SU-DHL-6 (cell line): ENCODE data around the gene AJM1.
"Not testable (repeated sequence)": the region's sequence is repeated elsewhere in the genome, so short reads cannot be mapped to it uniquely, and the experiment has no call there.

Source experiments
- H2AFZ ChIP-seq: fragments of 200-600 bp; sonication (generic); 2 replicates; pipeline ENCODE4 v1.6.1; 2014; ENCODE audit warnings: low read depth, mild to moderate bottlenecking, moderate library complexity, mixed read lengths, antibody characterized with exemption, low read length; ENCODE audit not compliant: severe bottlenecking
- H3F3A ChIP-seq: fragments of 200-600 bp; shearing (Covaris generic); 2 replicates; pipeline ENCODE4 v1.6.0; 2016; ENCODE audit warnings: antibody characterized with exemption, mild to moderate bottlenecking; ENCODE audit not compliant: insufficient read depth
- H3K27ac ChIP-seq: fragments of 200-600 bp; sonication (generic); 2 replicates; pipeline ENCODE4 v1.5.1; 2016; ENCODE audit warnings: low read depth, mild to moderate bottlenecking, low read length, moderate library complexity, mixed read lengths
- H3K27me3 ChIP-seq: fragments of 200-600 bp; sonication (generic), shearing (Covaris generic); 2 replicates; pipeline ENCODE4 v1.6.0; 2014; ENCODE audit warnings: mild to moderate bottlenecking, low read length
- H3K36me3 ChIP-seq: fragments of 200-600 bp; sonication (generic); 2 replicates; pipeline ENCODE4 v1.6.1; 2014; ENCODE audit warnings: mild to moderate bottlenecking, low read length, mixed read lengths
- H3K4me2 ChIP-seq: fragments of 300-600, 200-600 bp; shearing (Covaris generic), sonication (generic); 2 replicates; pipeline ENCODE4 v1.6.0; 2014; ENCODE audit warnings: low read length, low read depth, mild to moderate bottlenecking; ENCODE audit not compliant: poor library complexity, severe bottlenecking
- H3K4me3 ChIP-seq: fragments of 200-600 bp; sonication (generic); 2 replicates; pipeline ENCODE4 v1.5.1; 2014; ENCODE audit warnings: antibody characterized with exemption, low read length, mild to moderate bottlenecking, mixed read lengths; ENCODE audit not compliant: insufficient read depth, poor library complexity, severe bottlenecking
- H3K79me2 ChIP-seq: fragments of 200-600 bp; sonication (generic); 2 replicates; pipeline ENCODE4 v1.6.1; 2014; ENCODE audit warnings: mild to moderate bottlenecking, low read length, moderate library complexity; ENCODE audit not compliant: insufficient read depth
- H3K9ac ChIP-seq: fragments of 200-600 bp; sonication (generic); 2 replicates; pipeline ENCODE4 v1.7.0; 2014; ENCODE audit warnings: mild to moderate bottlenecking, low read length
- H3K9me2 ChIP-seq: fragments of 200-600 bp; sonication (generic); replicated peaks from 2 replicates; pipeline ENCODE4 v1.6.1; 2014; ENCODE audit warnings: low read length; ENCODE audit not compliant: insufficient read depth
- H3K9me3 ChIP-seq: fragments of 200-600 bp; sonication (generic); 2 replicates; pipeline ENCODE4 v1.6.1; 2014; ENCODE audit warnings: low read length, mixed read lengths; ENCODE audit not compliant: insufficient read depth
- H4K20me1 ChIP-seq: fragments of 200-600 bp; sonication (generic); 2 replicates; pipeline ENCODE4 v1.6.1; 2014; ENCODE audit warnings: low read depth, mild to moderate bottlenecking, antibody characterized with exemption, low read length, moderate library complexity, mixed read lengths
- CTCF ChIP-seq: fragments of 200-600 bp; sonication (generic); IDR thresholded peaks from one replicate; pipeline ENCODE4 v1.5.1; 2017; ENCODE audit warnings: antibody characterized with exemption, mild to moderate bottlenecking, low read length, moderate library complexity; ENCODE audit not compliant: insufficient read depth, poor library complexity, severe bottlenecking
- EZH2phosphoT487 ChIP-seq: fragments of 200-600 bp; sonication (generic), shearing (Covaris generic); conservative IDR thresholded peaks from 2 replicates; pipeline ENCODE4 v1.6.1; 2018; ENCODE audit warnings: mild to moderate bottlenecking, antibody characterized with exemption, low read length, moderate library complexity, mixed read lengths

AJM1 gene

GRCh38 chr9:136880651-136881050 lies 38.4 kb downstream of the AJM1 start:
- no peaks in the 10 kb centered on the region for H4K20me1 ChIP-seq
- no peak for TF ChIP-seq CTCF
- no peak for TF ChIP-seq EZH2phosphoT487
- no peak overlapping the region for H3K4me3 ChIP-seq
- H3K4me2 ChIP-seq = no peak overlapping the region
- no peak overlapping the region for H3K9ac ChIP-seq
- no peak overlapping the region for H2AFZ ChIP-seq
- no peak overlapping the region for H3K27ac ChIP-seq
- no peaks in the 10 kb centered on the region for H3K9me2 ChIP-seq
- no peaks in the 10 kb centered on the region for H3K27me3 ChIP-seq
- no peaks in the 10 kb centered on the region for H3F3A ChIP-seq
- H3K79me2 ChIP-seq = no peaks in the 10 kb centered on the region
- H3K9me3 ChIP-seq = no peaks in the 10 kb centered on the region
- no peaks in the 10 kb centered on the region for H3K36me3 ChIP-seq

- no peaks in the 10 kb centered on the region for H4K20me1 ChIP-seq
- no peaks in the 10 kb centered on the region for H3K27me3 ChIP-seq
- peaks cover under 1% of the 10 kb centered on the region; the same call in 1 of the 2 replicates for H3K79me2 ChIP-seq
- H2AFZ ChIP-seq = no peak overlapping the region
- no peaks in the 10 kb centered on the region for H3F3A ChIP-seq
- no peak overlapping the region for H3K4me3 ChIP-seq
- H3K27ac ChIP-seq = no peak overlapping the region
- no peaks in the 10 kb centered on the region for H3K9me2 ChIP-seq
- no peak overlapping the region for H3K4me2 ChIP-seq
- no peaks in the 10 kb centered on the region for H3K9me3 ChIP-seq
- no peak overlapping the region for H3K9ac ChIP-seq
- TF ChIP-seq CTCF = no peak
- no peak for TF ChIP-seq EZH2phosphoT487
- no peaks in the 10 kb centered on the region for H3K36me3 ChIP-seq
Measured at GRCh38 chr9:136881691-136882108, 39.4 kb downstream of the AJM1 start.

- H3K27ac ChIP-seq = no peak overlapping the region
- no peaks in the 10 kb centered on the region for H4K20me1 ChIP-seq
- H3F3A ChIP-seq = no peaks in the 10 kb centered on the region
- no peak overlapping the region for H3K4me2 ChIP-seq
- H3K9ac ChIP-seq = no peak overlapping the region
- H3K9me3 ChIP-seq = no peaks in the 10 kb centered on the region
- peaks cover 7% of the 10 kb centered on the region for H3K79me2 ChIP-seq
- no peak for TF ChIP-seq EZH2phosphoT487
- no peak for TF ChIP-seq CTCF
- no peaks in the 10 kb centered on the region for H3K9me2 ChIP-seq
- no peaks in the 10 kb centered on the region for H3K36me3 ChIP-seq
- no peaks in the 10 kb centered on the region for H3K27me3 ChIP-seq
- no peak overlapping the region for H3K4me3 ChIP-seq
- no peak overlapping the region for H2AFZ ChIP-seq
Measured at GRCh38 chr9:136882109-136882946, 40.0 kb downstream of the AJM1 start.

GRCh38 chr9:136882947-136883283 lies 40.6 kb downstream of the AJM1 start:
- H3F3A ChIP-seq, H3K27me3 ChIP-seq, H3K9me2 ChIP-seq, H3K4me2 ChIP-seq, H3K9ac ChIP-seq, H2AFZ ChIP-seq, H3K4me3 ChIP-seq, H4K20me1 ChIP-seq, H3K9me3 ChIP-seq, H3K36me3 ChIP-seq, H3K27ac ChIP-seq: not testable (repeated sequence)
- H3K79me2 ChIP-seq = peaks cover 13% of the 10 kb centered on the region

- not testable (repeated sequence) for H3K27me3 ChIP-seq, H3K27ac ChIP-seq, H3K9me2 ChIP-seq, H3K9ac ChIP-seq, H4K20me1 ChIP-seq, H2AFZ ChIP-seq, H3K36me3 ChIP-seq, H3K9me3 ChIP-seq, H3K4me3 ChIP-seq, H3F3A ChIP-seq, H3K4me2 ChIP-seq
- peaks cover 20% of the 10 kb centered on the region for H3K79me2 ChIP-seq
Measured at GRCh38 chr9:136883670-136884069, 41.4 kb downstream of the AJM1 start.
